SK-N-SH treated with all-trans-retinoic acid at 6 μM for 48 hours (cell line): Measurements from ENCODE around the gene KCNE2.

Experiments
- ATAC-seq: fragments of 200-7000 bp; cut with Tn5 transposase; 3 replicates; pipeline ENCODE4 v1.9.1; 2020; ENCODE audit warnings: mild to moderate bottlenecking, moderate library complexity
- ARNTL ChIP-seq: fragments of 450-650 bp; formaldehyde crosslinking; IDR thresholded peaks from 2 replicates; pipeline ENCODE4 v1.5.0; 2020; ENCODE audit warnings: low read depth, mild to moderate bottlenecking, moderate library complexity, borderline replicate concordance
- CSDC2 ChIP-seq: fragments of 250-450 bp; sonication (Bioruptor Pico); IDR thresholded peaks from 2 replicates; pipeline ENCODE4 v1.5.0; 2020; ENCODE audit warnings: mild to moderate bottlenecking, moderate library complexity
- ESRRG ChIP-seq: fragments of 250-450 bp; sonication (Bioruptor Pico); IDR thresholded peaks from 2 replicates; pipeline ENCODE4 v1.6.1; 2021; ENCODE audit warnings: mild to moderate bottlenecking
- GLIS3 ChIP-seq: fragments of 250-450 bp; sonication (Bioruptor Pico); IDR thresholded peaks from 2 replicates; pipeline ENCODE4 v1.5.0; 2020; ENCODE audit warnings: mild to moderate bottlenecking, moderate library complexity
- ISL1 ChIP-seq: fragments of 250-450 bp; sonication (Bioruptor Pico); IDR thresholded peaks from 2 replicates; pipeline ENCODE4 v2.1.2; 2022; ENCODE audit warnings: mild to moderate bottlenecking, moderate library complexity
- OSR1 ChIP-seq: fragments of 250-450 bp; sonication (Bioruptor Pico); IDR thresholded peaks from 2 replicates; pipeline ENCODE4 v1.8.0; 2022; ENCODE audit warnings: moderate library complexity, mild to moderate bottlenecking, inconsistent platforms
- PPARA ChIP-seq: fragments of 250-450 bp; sonication (Bioruptor Pico); IDR thresholded peaks from 2 replicates; pipeline ENCODE4 v1.5.0; 2020; ENCODE audit warnings: mild to moderate bottlenecking, borderline replicate concordance
- RARB ChIP-seq: fragments of 250-450 bp; sonication (Bioruptor Pico); IDR thresholded peaks from 2 replicates; pipeline ENCODE4 v1.8.0; 2021; ENCODE audit warnings: mild to moderate bottlenecking, moderate library complexity
- SNAI2 ChIP-seq: fragments of 250-450 bp; sonication (Bioruptor Pico); IDR thresholded peaks from 2 replicates; pipeline ENCODE4 v1.5.0; 2020; ENCODE audit warnings: mild to moderate bottlenecking, moderate library complexity
- TCF4 ChIP-seq: fragments of 250-450 bp; sonication (Bioruptor Pico); IDR thresholded peaks from 2 replicates; pipeline ENCODE4 v1.8.0; 2021; ENCODE audit warnings: mild to moderate bottlenecking, moderate library complexity, borderline replicate concordance
- TOX ChIP-seq: fragments of 250-450 bp; sonication (Bioruptor Pico); IDR thresholded peaks from 2 replicates; pipeline ENCODE4 v1.8.0; 2021; ENCODE audit warnings: mild to moderate bottlenecking, moderate library complexity, borderline replicate concordance
- ZC3H10 ChIP-seq: fragments of 250-450 bp; sonication (Bioruptor Pico); IDR thresholded peaks from 2 replicates; pipeline ENCODE4 v1.5.1; 2021; ENCODE audit warnings: mild to moderate bottlenecking, moderate library complexity
- ZFP3 ChIP-seq: fragments of 250-450 bp; sonication (Bioruptor Pico); IDR thresholded peaks from 2 replicates; pipeline ENCODE4 v1.5.0; 2020; ENCODE audit warnings: mild to moderate bottlenecking, moderate library complexity
- ZFP30 ChIP-seq: fragments of 450-650 bp; formaldehyde crosslinking; IDR thresholded peaks from 2 replicates; pipeline ENCODE4 v1.5.0; 2022; ENCODE audit warnings: mild to moderate bottlenecking, moderate library complexity
- ZNF565 ChIP-seq: fragments of 450-650 bp; formaldehyde crosslinking; conservative IDR thresholded peaks from 2 replicates; pipeline ENCODE4 v1.5.0; 2020; ENCODE audit warnings: low read depth, mild to moderate bottlenecking, moderate library complexity
- ZNF70 ChIP-seq: fragments of 450-650 bp; formaldehyde crosslinking; IDR thresholded peaks from 2 replicates; pipeline ENCODE4 v1.5.0; 2020; ENCODE audit warnings: mild to moderate bottlenecking, moderate library complexity
- ZNF8 ChIP-seq: fragments of 450-650 bp; formaldehyde crosslinking; IDR thresholded peaks from 2 replicates; pipeline ENCODE4 v1.5.0; 2020; ENCODE audit warnings: mild to moderate bottlenecking, moderate library complexity
- TF ChIP-seq, protein P1 (sequence below): fragments of 250-450 bp; sonication (Bioruptor Pico); IDR thresholded peaks from 2 replicates; pipeline ENCODE4 v1.5.1; 2021; ENCODE audit warnings: mild to moderate bottlenecking, moderate library complexity
- TF ChIP-seq, protein P2 (sequence below): fragments of 250-450 bp; sonication (Bioruptor Pico); IDR thresholded peaks from 2 replicates; pipeline ENCODE4 v1.5.0; 2020; ENCODE audit warnings: mild to moderate bottlenecking, moderate library complexity
- TF ChIP-seq, protein P3 (sequence below): fragments of 250-450 bp; sonication (Bioruptor Pico); IDR thresholded peaks from 2 replicates; pipeline ENCODE4 v1.8.0; 2020; ENCODE audit warnings: mild to moderate bottlenecking, moderate library complexity, borderline replicate concordance
- TF ChIP-seq, protein P4 (sequence below): fragments of 250-450 bp; sonication (Bioruptor Pico); IDR thresholded peaks from 2 replicates; pipeline ENCODE4 v1.8.0; 2021; ENCODE audit warnings: low read depth, mild to moderate bottlenecking, moderate library complexity, borderline replicate concordance

Gene KCNE2

DNA sequence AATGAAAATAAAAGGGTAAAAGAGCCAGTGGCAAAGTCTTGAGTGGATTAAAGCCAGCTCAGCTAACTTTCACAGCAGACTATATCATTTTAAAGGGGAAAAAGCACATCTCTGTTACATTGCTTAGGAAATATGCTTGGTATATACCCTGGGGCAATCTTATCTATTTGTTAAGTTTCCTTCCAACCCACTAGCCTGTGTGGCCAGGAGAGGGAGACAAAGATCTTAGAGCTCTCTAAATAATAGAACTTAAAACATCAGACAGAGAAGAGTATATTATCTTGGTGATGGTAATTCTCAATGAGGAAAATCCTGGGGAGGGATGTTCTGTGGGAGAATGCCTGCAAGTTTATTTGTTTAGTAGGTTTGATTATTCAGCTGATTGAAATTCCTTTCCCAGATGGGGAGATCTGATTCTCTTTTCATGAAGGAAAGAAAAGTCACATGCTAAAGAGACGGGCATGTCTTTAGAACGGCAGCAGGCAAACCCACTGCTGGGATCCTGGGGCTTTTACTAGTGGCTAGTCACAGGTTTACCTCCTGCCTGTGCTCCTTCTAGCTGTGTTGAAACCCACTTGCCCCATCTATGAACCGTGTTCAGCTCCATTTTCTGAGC lies 3.6 kb downstream of the KCNE2 start:
- peak; percentile 96 for ATAC-seq
- TF ChIP-seq SNAI2 (CRISPR knock-in tag) (no peak), TOX (CRISPR knock-in tag) (no peak), TCF4 (CRISPR knock-in tag) (no peak), ESRRG (CRISPR knock-in tag) (no peak), ZNF565 (CRISPR knock-in tag) (no peak), RARB (no peak), ARNTL (CRISPR knock-in tag) (no peak), ZNF70 (CRISPR knock-in tag) (no peak), PPARA (CRISPR knock-in tag) (no peak), ZFP30 (CRISPR knock-in tag) (no peak), ZC3H10 (CRISPR knock-in tag) (no peak), CSDC2 (CRISPR knock-in tag) (no peak), ZNF8 (CRISPR knock-in tag) (no peak)
- TF ChIP-seq, protein P1, sequence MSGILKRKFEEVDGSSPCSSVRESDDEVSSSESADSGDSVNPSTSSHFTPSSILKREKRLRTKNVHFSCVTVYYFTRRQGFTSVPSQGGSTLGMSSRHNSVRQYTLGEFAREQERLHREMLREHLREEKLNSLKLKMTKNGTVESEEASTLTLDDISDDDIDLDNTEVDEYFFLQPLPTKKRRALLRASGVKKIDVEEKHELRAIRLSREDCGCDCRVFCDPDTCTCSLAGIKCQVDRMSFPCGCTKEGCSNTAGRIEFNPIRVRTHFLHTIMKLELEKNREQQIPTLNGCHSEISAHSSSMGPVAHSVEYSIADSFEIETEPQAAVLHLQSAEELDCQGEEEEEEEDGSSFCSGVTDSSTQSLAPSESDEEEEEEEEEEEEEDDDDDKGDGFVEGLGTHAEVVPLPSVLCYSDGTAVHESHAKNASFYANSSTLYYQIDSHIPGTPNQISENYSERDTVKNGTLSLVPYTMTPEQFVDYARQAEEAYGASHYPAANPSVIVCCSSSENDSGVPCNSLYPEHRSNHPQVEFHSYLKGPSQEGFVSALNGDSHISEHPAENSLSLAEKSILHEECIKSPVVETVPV (CRISPR knock-in tag): no peak

DNA sequence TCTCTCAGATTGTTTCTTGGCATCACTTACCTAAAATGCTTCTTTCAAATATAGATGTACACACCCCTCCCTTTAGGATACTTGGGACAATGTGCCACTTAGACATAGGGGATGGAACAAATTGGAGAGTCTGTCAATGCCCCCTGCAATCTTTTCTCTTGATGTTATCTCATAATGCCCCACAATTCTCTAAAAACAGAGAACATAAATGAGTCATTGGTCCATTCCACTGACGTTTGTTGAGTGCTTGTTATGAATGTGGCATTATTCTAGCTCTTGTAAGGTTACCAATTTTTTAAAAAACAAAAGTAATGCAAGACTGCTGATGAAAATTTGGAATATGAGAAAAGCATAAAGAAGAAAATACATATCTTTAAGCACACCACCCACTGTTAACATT lies 5.9 kb downstream of the KCNE2 start:
- TF ChIP-seq, protein P2, sequence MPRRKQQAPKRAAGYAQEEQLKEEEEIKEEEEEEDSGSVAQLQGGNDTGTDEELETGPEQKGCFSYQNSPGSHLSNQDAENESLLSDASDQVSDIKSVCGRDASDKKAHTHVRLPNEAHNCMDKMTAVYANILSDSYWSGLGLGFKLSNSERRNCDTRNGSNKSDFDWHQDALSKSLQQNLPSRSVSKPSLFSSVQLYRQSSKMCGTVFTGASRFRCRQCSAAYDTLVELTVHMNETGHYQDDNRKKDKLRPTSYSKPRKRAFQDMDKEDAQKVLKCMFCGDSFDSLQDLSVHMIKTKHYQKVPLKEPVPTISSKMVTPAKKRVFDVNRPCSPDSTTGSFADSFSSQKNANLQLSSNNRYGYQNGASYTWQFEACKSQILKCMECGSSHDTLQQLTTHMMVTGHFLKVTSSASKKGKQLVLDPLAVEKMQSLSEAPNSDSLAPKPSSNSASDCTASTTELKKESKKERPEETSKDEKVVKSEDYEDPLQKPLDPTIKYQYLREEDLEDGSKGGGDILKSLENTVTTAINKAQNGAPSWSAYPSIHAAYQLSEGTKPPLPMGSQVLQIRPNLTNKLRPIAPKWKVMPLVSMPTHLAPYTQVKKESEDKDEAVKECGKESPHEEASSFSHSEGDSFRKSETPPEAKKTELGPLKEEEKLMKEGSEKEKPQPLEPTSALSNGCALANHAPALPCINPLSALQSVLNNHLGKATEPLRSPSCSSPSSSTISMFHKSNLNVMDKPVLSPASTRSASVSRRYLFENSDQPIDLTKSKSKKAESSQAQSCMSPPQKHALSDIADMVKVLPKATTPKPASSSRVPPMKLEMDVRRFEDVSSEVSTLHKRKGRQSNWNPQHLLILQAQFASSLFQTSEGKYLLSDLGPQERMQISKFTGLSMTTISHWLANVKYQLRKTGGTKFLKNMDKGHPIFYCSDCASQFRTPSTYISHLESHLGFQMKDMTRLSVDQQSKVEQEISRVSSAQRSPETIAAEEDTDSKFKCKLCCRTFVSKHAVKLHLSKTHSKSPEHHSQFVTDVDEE (CRISPR knock-in tag): no peak
- TF ChIP-seq ISL1 (no peak), SNAI2 (CRISPR knock-in tag) (no peak), CSDC2 (CRISPR knock-in tag) (no peak), OSR1 (CRISPR knock-in tag) (no peak), TCF4 (CRISPR knock-in tag) (no peak), ZFP3 (CRISPR knock-in tag) (no peak), ESRRG (CRISPR knock-in tag) (no peak), ARNTL (CRISPR knock-in tag) (no peak), RARB (no peak), ZFP30 (CRISPR knock-in tag) (no peak)
- TF ChIP-seq, protein P1 (CRISPR knock-in tag): no peak
- TF ChIP-seq, protein P3, sequence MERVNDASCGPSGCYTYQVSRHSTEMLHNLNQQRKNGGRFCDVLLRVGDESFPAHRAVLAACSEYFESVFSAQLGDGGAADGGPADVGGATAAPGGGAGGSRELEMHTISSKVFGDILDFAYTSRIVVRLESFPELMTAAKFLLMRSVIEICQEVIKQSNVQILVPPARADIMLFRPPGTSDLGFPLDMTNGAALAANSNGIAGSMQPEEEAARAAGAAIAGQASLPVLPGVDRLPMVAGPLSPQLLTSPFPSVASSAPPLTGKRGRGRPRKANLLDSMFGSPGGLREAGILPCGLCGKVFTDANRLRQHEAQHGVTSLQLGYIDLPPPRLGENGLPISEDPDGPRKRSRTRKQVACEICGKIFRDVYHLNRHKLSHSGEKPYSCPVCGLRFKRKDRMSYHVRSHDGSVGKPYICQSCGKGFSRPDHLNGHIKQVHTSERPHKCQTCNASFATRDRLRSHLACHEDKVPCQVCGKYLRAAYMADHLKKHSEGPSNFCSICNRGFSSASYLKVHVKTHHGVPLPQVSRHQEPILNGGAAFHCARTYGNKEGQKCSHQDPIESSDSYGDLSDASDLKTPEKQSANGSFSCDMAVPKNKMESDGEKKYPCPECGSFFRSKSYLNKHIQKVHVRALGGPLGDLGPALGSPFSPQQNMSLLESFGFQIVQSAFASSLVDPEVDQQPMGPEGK (CRISPR knock-in tag): no peak
- TF ChIP-seq, protein P4, sequence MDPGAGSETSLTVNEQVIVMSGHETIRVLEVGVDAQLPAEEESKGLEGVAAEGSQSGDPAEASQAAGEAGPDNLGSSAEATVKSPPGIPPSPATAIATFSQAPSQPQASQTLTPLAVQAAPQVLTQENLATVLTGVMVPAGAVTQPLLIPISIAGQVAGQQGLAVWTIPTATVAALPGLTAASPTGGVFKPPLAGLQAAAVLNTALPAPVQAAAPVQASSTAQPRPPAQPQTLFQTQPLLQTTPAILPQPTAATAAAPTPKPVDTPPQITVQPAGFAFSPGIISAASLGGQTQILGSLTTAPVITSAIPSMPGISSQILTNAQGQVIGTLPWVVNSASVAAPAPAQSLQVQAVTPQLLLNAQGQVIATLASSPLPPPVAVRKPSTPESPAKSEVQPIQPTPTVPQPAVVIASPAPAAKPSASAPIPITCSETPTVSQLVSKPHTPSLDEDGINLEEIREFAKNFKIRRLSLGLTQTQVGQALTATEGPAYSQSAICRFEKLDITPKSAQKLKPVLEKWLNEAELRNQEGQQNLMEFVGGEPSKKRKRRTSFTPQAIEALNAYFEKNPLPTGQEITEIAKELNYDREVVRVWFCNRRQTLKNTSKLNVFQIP: no peak
- ATAC-seq: no peak

DNA sequence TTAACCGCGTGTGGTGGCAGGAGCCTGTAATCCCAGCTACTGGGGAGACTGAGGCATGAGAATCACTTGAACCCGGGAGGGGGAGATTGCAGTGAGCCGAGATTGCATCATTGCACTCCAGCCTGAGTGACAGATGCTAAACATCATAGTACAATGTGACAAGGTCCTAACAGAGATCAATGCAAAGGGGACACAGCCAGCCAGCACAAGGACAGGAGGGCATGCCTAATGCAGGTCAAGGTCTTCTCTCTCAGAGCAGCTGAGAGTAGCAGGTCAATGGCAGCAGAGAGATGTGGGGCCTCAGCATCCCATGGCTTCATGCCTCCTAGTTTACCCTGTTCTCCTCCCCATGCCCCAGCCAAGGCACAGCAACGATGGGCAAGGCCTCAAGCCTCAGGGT lies 8.5 kb downstream of the KCNE2 start:
- ATAC-seq: no peak
- TF ChIP-seq PPARA (CRISPR knock-in tag): no peak
- TF ChIP-seq OSR1 (CRISPR knock-in tag): no peak
- TF ChIP-seq, protein P3 (CRISPR knock-in tag): no peak
- no peak for TF ChIP-seq ZFP30 (CRISPR knock-in tag)
- TF ChIP-seq, protein P2 (CRISPR knock-in tag): no peak
- TF ChIP-seq, protein P4: no peak
- TF ChIP-seq GLIS3 (CRISPR knock-in tag): no peak
